ENCODE data around the gene CSTF1.
"Not testable (repeated sequence)": the region's sequence is repeated elsewhere in the genome, so short reads cannot be mapped to it uniquely, and the experiment has no call there.

Gene CSTF1

DNA sequence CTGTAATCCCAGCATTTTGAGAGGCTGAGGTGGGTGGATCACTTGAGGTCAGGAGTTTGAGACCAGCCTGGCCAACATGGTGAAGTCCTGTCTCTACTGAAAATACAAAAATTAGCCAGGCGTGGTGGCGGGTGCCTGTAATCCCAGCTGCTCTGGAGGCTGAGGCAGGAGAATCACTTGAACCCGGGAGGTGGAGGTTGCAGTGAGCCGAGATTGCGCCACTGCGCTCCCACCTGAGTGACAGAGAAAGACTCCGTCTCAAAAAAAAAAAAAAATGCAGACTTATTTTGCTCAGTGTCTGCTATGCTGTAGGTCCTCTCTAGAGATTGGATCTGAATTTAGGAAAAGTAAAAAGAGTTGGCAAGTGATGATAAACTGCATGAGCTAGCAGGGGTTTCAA, 18.8 kb downstream of the CSTF1 start:
- not testable (repeated sequence) for DNase-seq

DNA sequence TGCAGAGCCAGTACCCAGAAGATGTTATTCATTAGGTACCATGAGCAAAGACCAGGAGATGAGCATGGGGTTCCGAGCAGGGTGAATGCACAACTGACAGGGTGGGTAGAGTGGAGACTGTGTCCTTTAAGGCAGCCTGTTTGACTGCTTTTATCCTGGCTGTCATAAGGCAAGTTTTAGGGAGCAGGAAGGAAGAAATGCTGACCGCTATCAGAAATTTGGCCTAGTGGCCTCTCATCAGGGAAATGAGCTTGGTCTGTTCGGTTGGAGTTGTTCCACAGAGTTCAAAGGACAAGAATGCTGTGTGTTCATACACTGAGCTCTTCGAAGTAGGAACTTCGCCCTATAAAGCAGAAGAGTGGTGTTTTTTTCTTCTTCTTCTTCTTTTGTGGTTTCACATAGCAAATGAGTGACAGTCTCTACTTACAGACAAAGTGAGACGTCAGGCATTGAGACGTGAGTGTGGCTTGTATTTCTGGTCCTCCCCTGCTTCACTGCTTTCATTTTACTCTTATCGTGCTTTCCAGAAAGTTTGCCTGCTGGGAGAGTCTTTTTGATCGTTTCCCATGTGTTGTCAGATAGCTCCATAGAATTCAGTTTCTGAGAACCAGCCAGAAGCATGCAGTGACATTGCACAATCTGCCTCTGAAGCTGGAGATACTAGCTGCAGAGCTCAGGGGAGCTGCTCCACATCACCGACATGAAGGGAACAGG, 19.5 kb downstream of the CSTF1 start, which contains the start of gene CASS4:
TSS of gene CASS4 (plus strand) at position 502 of the 714 bp plus-strand sequence. CDS start at position 701, 199 bp downstream.
- no peak for DNase-seq

- no peak for DNase-seq
These were observed 20.0 kb downstream of the CSTF1 start for GRCh38 chr20:56412473-56412790.

- DNase-seq = no peak
These were observed 20.5 kb downstream of the CSTF1 start for GRCh38 chr20:56412949-56413348.

DNA sequence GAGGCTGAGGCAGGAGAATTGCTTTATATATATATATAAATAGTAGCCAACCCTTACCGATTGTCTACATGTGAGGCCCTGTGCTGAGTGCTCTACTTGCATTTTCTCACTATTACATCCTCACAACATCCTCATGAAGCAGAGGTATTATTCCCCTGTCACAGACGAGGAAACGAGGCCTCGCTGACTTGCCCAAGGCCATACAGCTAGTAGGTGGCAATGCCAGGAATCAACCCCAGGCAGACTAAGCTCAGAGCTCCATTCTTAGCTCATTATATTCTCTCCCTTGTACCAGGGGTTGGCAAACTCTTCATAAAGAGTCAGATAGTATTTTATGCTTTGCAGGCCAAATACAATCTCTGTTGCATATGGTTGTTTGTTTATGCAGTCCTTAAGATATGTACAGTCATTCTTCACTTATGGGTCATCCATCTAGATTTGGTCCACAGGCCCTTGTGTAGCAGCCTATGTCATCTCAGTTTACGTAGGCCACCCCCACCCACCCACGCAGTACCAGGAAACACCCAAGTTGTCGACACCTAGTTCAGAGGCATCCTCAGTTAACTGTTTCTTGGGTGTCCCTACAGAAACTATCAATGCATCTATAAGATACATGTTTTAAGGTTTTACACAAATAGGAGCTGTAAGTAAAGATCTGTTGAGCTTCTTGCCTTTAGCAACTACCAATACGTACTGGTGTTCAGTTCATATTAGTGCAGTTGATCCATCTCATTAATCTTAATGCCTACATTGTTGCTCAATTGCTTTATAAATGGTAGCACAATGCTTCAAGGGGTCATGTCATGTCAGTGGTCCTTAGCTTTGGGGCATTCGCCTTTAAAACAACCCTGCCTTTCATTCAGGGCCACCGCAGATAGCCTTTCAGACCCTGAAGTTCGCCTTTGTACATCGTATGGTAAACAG, 22.7 kb downstream of the CSTF1 start:
- no peak for DNase-seq

DNA sequence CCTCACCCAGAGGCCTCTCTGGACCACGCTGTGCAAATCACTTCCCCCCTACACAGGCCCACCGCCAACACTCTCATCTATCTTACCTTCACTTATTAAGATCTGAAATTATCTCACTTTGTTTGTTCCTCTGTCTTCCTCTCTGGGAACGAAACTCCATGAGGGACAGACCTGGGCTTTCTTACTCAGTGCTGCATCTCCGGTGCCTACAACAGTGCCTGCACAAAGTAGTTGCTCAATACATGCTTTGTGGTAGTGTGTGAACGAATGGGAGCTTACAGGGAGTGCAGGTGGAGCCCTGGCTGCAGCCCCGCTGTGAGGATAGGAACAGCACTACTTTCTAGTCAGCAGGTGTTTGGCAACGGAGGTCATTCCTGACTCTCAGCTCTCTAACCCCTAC, 25.0 kb downstream of the CSTF1 start:
- no peak for DNase-seq

DNA sequence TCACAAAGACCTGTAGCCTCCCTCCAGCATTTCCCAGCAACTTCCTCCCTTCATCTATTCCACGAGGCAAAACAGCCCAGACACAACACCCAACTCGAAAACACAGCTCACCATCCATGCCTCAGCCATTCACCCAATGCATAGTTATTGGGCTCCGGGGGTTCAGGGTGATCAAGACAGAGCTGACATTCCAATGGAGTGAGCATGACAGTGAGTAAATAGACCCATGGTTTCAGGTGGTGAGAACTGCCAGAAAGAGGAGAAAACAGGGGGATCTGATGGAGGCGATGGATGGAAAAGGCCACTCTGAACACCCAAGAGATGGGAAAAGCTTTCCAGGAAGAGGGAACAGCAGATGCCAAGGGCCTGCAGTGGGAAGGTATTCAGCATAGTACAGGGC, 25.5 kb downstream of the CSTF1 start:
- no peak for DNase-seq

DNA sequence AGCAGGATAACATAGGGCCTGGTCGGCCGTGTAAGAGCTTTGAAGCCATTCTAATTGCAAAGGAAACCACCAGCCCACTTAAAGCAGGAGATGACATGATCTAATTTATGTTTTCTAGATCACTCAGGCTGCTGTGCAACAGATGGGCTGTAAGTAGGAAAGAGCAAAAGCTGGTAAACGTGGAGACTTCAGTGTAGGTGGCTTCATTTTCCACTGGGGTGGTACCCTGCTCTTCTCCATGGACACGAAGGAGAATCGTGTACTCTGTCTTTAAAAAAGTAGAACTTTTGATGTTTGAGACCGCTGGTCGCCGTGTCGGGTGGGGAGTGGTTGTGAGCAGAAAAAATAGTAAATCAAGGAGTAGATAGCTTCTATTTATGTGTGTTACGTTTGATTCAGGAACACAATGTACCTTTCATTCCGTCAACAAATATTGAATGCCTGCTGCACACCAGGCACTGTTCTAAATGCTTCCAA, 26.0 kb downstream of the CSTF1 start:
- DNase-seq = no peak

DNA sequence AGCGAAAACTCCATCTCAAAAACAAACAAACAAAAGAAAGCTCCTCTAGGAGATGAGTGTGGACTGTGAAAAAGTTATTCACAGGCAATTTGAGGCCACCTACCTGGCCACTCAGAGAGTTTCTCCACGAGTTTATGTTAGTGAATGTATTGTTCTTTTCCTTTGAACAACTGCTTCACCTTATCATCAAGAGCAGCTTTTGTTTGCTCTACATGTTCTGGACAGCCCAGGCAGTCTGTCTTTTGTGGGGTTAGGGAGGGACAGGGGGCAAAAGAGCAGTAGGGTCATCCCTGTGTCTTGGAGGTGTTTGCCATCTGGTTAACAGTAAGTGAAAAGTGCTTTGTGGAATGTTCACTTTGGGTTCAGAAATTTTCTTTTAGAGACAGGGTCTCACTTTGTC, 27.6 kb downstream of the CSTF1 start:
- DNase-seq = no peak

GRCh38 chr20:56420940-56421688, 28.7 kb downstream of the CSTF1 start:
- DNase-seq = no peak

GRCh38 chr20:56422076-56422823, 29.8 kb downstream of the CSTF1 start:
- no peak for DNase-seq

GRCh38 chr20:56422824-56423189, 30.4 kb downstream of the CSTF1 start:
- no peak for DNase-seq

- DNase-seq = no peak
These were observed 30.8 kb downstream of the CSTF1 start for GRCh38 chr20:56423211-56423610.

DNA sequence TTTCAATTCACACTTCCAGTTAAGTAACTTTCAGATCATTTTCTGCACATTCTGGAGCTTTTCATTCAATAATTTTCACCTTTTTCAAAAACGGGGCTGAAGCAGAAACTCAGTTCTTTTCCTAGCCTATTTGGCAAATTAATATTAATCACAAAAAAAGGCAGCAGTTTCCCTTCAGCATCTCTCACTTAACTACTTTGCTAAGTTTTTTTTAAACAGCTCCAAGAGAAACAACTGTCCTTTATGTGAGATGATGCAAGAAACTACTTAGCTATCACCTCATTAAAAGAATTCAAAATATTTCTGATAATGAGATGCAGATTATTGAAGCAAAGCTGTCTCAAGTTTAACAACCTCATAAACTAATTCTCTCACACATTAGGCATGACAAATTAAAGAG, 31.4 kb downstream of the CSTF1 start:
- no peak for DNase-seq

DNA sequence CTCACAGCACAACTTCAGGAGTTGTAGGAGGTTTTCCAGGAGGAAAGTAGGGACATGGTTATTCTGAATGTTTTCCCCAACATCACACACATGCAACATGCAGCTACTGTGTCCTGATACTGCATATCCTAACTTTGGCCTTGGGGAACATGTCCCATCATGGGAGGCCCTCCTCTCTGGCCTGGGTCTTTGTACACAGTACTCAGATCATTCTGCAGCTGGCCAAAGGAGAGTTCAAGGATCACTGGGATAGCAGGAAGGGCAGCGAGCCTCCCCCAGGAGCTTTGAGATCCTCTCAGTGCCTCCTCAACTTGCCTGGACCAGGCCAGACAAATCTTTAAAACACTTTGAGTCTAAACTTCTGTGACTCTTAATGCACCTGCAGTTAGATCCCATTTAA, 32.5 kb downstream of the CSTF1 start:
- DNase-seq = no peak

- no peak for DNase-seq
These were observed 33.6 kb downstream of the CSTF1 start for GRCh38 chr20:56426026-56426425.

DNA sequence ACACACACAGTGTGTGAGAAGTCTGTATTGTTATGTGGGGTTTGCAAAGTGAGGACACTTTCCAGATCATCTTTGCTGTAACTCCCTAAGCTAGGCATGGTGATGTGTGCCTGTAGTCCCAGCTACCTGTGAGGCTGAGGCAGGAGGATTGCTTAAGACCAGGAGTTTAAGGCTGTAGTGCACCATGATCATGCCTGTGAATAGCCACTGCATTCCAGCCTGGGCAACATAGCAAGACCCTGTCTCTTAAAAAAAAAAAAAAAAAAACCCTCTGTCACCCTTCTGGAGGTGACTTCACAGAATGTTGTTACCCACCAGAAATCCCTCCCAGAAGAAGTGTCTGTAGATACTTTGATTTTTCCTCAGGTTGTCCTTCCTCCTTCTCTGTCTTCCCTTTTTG, 34.5 kb downstream of the CSTF1 start:
- no peak for DNase-seq

DNA sequence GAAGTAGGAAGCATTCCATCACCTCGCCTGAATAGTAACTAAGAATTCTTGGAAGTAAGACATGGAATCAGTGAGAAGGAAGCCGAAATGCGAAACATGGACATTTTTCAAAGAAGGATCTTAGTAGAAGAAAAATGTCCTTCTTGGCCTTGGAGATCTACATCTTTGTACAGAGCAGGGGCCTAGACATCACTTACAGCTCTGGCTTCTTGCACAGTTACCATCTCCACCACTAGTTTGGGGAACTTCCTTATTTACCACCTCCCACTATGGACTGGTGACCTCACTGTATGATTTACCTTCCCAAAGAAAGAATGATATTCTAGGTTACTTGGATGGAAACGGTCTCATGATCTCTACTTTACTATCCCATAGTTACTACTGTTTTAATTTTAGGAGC, 35.4 kb downstream of the CSTF1 start:
- DNase-seq = no peak

- DNase-seq = no peak
These were observed 36.0 kb downstream of the CSTF1 start for GRCh38 chr20:56428410-56428809.

DNA sequence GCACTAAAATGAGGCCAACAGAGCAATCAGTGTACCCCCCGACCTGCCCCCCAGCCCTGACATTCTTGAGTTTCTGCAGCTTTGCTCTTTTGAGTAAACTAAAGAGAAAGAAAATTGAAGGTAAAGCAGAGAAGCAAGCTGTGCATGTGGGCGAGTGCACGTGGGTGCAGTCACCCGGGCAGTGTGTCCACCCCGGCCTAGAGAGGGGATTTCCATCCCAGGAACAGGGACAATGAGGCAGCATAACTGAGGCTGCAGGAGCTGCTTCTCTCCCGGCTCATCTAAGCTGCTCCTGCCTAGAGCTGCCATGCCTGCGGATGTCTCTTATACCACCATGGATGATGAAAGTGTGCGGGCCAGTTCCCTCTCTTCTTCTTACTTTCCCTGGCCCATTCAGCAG, 36.4 kb downstream of the CSTF1 start:
- DNase-seq = no peak

- DNase-seq = no peak
These were observed 37.1 kb downstream of the CSTF1 start for GRCh38 chr20:56429502-56429901.

GRCh38 chr20:56429941-56430340, 37.5 kb downstream of the CSTF1 start:
- no peak for DNase-seq

DNA sequence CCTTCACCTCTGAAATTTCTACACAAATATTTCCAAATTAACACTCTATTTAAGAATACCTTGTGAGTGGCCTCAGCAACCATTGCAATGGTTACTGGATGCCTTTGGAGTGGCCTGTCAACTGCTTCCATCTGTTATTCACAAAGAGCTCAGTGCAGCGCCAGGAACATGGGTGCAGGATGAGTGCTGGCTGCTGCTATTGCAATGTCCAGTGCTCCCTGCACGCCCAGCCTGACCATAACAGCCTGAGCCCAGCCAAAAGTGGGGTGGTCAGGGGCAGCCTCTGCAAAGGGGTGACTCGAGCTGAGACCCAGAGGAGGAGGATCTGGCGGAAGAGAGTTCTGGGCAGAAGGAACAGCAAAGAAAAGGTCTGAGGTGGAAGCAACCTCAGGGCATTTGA, 38.0 kb downstream of the CSTF1 start:
- no peak for DNase-seq
